Neural cell (in vitro differentiated cells): ENCODE measurements around the gene RPS28. TPM values are rescaled to one million over a fixed set of nuclear protein-coding genes. Genes with fewer than 3 reads are reported as not detected.
A peak's percentile ranks its signal among the peaks of the same experiment; 100 is the strongest.

Experiments used
- H2AFZ ChIP-seq: fragments of 200-600, 300-800 bp; sonication (generic), shearing (Covaris generic); 2 replicates; pipeline ENCODE4 v1.6.0; 2014; ENCODE audit warnings: low read depth, mild to moderate bottlenecking, antibody characterized with exemption, low read length, moderate library complexity
- H3F3A ChIP-seq: fragments of 200-600 bp; shearing (Covaris generic); 2 replicates; pipeline ENCODE4 v1.6.1; 2016; ENCODE audit warnings: mild to moderate bottlenecking, moderate library complexity, mixed read lengths, antibody characterized with exemption, low read length; ENCODE audit not compliant: insufficient read depth, poor library complexity, severe bottlenecking
- H3K27ac ChIP-seq: fragments of 200-600, 300-800 bp; sonication (generic), shearing (Covaris generic); 2 replicates; pipeline ENCODE4 v1.5.1; 2014; ENCODE audit warnings: mild to moderate bottlenecking, low read length, moderate library complexity
- H3K27me3 ChIP-seq: fragments of 300-800, 200-600 bp; sonication (generic), shearing (Covaris generic); 2 replicates; pipeline ENCODE4 v1.6.0; 2014; ENCODE audit warnings: mild to moderate bottlenecking, low read depth, low read length, moderate library complexity; ENCODE audit not compliant: insufficient read depth
- H3K36me3 ChIP-seq: fragments of 300-800, 200-600 bp; sonication (generic), shearing (Covaris generic); 2 replicates; pipeline ENCODE4 v1.5.1; 2014; ENCODE audit warnings: mild to moderate bottlenecking, antibody characterized with exemption, low read length, moderate library complexity; ENCODE audit not compliant: insufficient read depth
- H3K4me2 ChIP-seq: fragments of 300-800, 200-600 bp; sonication (generic), shearing (Covaris generic); 2 replicates; pipeline ENCODE4 v1.6.0; 2014; ENCODE audit warnings: mild to moderate bottlenecking, low read length
- H3K4me3 ChIP-seq: fragments of 300-800, 200-600 bp; sonication (generic), shearing (Covaris generic); 2 replicates; pipeline ENCODE4 v1.5.1; 2014; ENCODE audit warnings: mild to moderate bottlenecking, low read length, moderate library complexity
- H3K79me2 ChIP-seq: fragments of 200-600 bp; shearing (Covaris generic); replicated peaks from 2 replicates; pipeline ENCODE4 v1.6.0; 2014; ENCODE audit warnings: mild to moderate bottlenecking, low read length, moderate library complexity; ENCODE audit not compliant: insufficient read depth
- H3K9ac ChIP-seq: fragments of 300-800, 200-600 bp; sonication (generic), shearing (Covaris generic); 2 replicates; pipeline ENCODE4 v1.6.1; 2016; ENCODE audit warnings: mild to moderate bottlenecking, low read length, mixed read lengths
- H3K9me2 ChIP-seq: fragments of 200-600 bp; shearing (Covaris generic); 2 replicates; pipeline ENCODE4 v1.6.1; 2016; ENCODE audit warnings: mild to moderate bottlenecking, low read length, mixed read lengths; ENCODE audit not compliant: insufficient read depth
- H3K9me3 ChIP-seq: fragments of 200-600, 300-800 bp; sonication (generic), shearing (Covaris generic); 2 replicates; pipeline ENCODE4 v1.6.1; 2016; ENCODE audit warnings: mild to moderate bottlenecking, mixed run types, low read length, moderate library complexity, mixed read lengths
- H4K20me1 ChIP-seq: fragments of 200-600 bp; shearing (Covaris generic); 2 replicates; pipeline ENCODE4 v1.6.1; 2016; ENCODE audit warnings: mild to moderate bottlenecking, mixed run types; ENCODE audit not compliant: insufficient read depth
- CTCF ChIP-seq: fragments of 450-650 bp; IDR thresholded peaks from 2 replicates; pipeline ENCODE4 v1.5.1; 2014; ENCODE audit warnings: antibody characterized with exemption, mild to moderate bottlenecking, moderate library complexity; ENCODE audit not compliant: poor library complexity, severe bottlenecking
- EP300 ChIP-seq: fragments of 450-650 bp; conservative IDR thresholded peaks from 2 replicates; pipeline ENCODE4 v1.6.1; 2014; ENCODE audit warnings: antibody characterized with exemption, mild to moderate bottlenecking, moderate library complexity; ENCODE audit not compliant: poor library complexity, severe bottlenecking
- EZH2 ChIP-seq: fragments of 200-600, 300-800 bp; shearing (Covaris generic), sonication (generic); IDR thresholded peaks from 2 replicates; pipeline ENCODE4 v1.6.1; 2014; ENCODE audit warnings: antibody characterized with exemption, low read length, borderline replicate concordance, mild to moderate bottlenecking; ENCODE audit not compliant: insufficient read depth, poor library complexity, severe bottlenecking
- MXI1 ChIP-seq: fragments of 450-650 bp; conservative IDR thresholded peaks from 2 replicates; pipeline ENCODE4 v1.6.1; 2014; ENCODE audit warnings: antibody characterized with exemption, mild to moderate bottlenecking; ENCODE audit not compliant: poor library complexity, severe bottlenecking
- POLR2AphosphoS5 ChIP-seq: IDR thresholded peaks from 2 replicates; pipeline ENCODE4 v1.6.1; 2012
- RAD21 ChIP-seq: fragments of 450-650 bp; conservative IDR thresholded peaks from 2 replicates; pipeline ENCODE4 v1.6.1; 2014; ENCODE audit warnings: antibody characterized with exemption, mild to moderate bottlenecking, moderate library complexity
- REST ChIP-seq: IDR thresholded peaks from 2 replicates; pipeline ENCODE4 v1.6.1; 2012; ENCODE audit warnings: borderline replicate concordance
- SMC3 ChIP-seq: fragments of 450-650 bp; conservative IDR thresholded peaks from 2 replicates; pipeline ENCODE4 v1.6.1; 2014; ENCODE audit warnings: antibody characterized with exemption, mild to moderate bottlenecking, moderate library complexity; ENCODE audit not compliant: poor library complexity
- TAF1 ChIP-seq: IDR thresholded peaks from 2 replicates; pipeline ENCODE4 v1.6.1; 2012; ENCODE audit warnings: low read depth
- polyA plus RNA-seq: library from polyadenylated mRNA; depleted of rRNA; stranded (reverse); fragments of >200 nt; gene quantifications from 2 replicates; pipeline ENCODE4 v1.2.3, GENCODE V29; 2014

Gene RPS28
- polyA plus RNA-seq, 1 donor from 2014 or later, result 192 TPM

- TF ChIP-seq CTCF (no peak), REST (no peak), EP300 (no peak), TAF1 (no peak), POLR2AphosphoS5 (peak; percentile 27), RAD21 (no peak)
- H3K79me2 ChIP-seq, result no peaks in the 10 kb centered on the region
- no peak overlapping the region for H3K27ac ChIP-seq
- no peaks in the 10 kb centered on the region for H3K36me3 ChIP-seq
- no peaks in the 10 kb centered on the region for H4K20me1 ChIP-seq
- H3K9ac ChIP-seq, result peak overlapping the region; percentile 60
- peaks cover 51% of the 10 kb centered on the region for H3K27me3 ChIP-seq
- H3K9me2 ChIP-seq, result no peaks in the 10 kb centered on the region
- H3K9me3 ChIP-seq, result no peaks in the 10 kb centered on the region
- no peaks in the 10 kb centered on the region for H3F3A ChIP-seq
- H2AFZ ChIP-seq, result no peak overlapping the region
- H3K4me3 ChIP-seq, result peak overlapping the region; percentile 62
- no peak overlapping the region for H3K4me2 ChIP-seq
Measured at GRCh38 chr19:8334458-8335342, 13.4 kb downstream of the RPS28 start.

- peak overlapping the region; percentile 62 for H3K4me3 ChIP-seq
- H3K79me2 ChIP-seq, result no peaks in the 10 kb centered on the region
Measured at GRCh38 chr19:8335343-8336071, 14.2 kb downstream of the RPS28 start.

More at GRCh38 chr19:8335343-8336071, 14.2 kb downstream of the RPS28 start:
- no peak overlapping the region for H3K27ac ChIP-seq
- H3K9ac ChIP-seq, result peak overlapping the region; percentile 60
- peaks cover 55% of the 10 kb centered on the region for H3K27me3 ChIP-seq
- no peaks in the 10 kb centered on the region for H3K9me3 ChIP-seq
- no peak overlapping the region for H2AFZ ChIP-seq
- TF ChIP-seq REST, result no peak
- no peak for TF ChIP-seq EZH2
- peak; percentile 50 for TF ChIP-seq CTCF
- peak; percentile 23 for TF ChIP-seq MXI1
- TF ChIP-seq RAD21, result no peak
- no peak for TF ChIP-seq TAF1
- no peak for TF ChIP-seq POLR2AphosphoS5
- peak; percentile 32 for TF ChIP-seq EP300
- no peak for TF ChIP-seq SMC3
- no peaks in the 10 kb centered on the region for H3K36me3 ChIP-seq
- no peaks in the 10 kb centered on the region for H3F3A ChIP-seq
- H4K20me1 ChIP-seq, result no peaks in the 10 kb centered on the region
- no peaks in the 10 kb centered on the region for H3K9me2 ChIP-seq
- H3K4me2 ChIP-seq, result no peak overlapping the region
